ENCODE results near the gene FMNL2.

DNA sequence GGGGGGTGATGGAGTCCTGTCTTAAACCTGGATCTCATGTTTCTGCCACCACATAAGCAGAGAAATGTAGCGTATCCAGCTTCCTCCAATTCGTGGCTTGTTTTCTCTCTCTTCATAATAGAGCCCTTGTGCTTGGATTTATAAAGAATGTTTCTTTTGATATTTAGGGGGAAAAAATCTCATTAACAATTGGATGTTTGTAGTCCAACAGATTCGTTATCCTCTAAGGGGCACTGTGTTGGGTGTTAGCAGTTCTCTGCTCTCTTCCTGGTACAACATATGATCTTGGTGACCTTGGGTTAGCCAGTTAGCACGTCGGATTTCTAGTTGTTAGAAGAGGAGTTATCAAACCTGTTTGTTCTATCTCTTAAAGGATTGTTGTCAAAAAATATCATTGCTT lies 127.8 kb downstream of the FMNL2 start:
- no peak for TF ChIP-seq POLR2AphosphoS5 (IDR thresholded peaks at IDR 0.05)
- TF ChIP-seq POLR2A (IDR thresholded peaks at IDR 0.05) = no peak

All from stomach (tissue), 4 donors.